IMR-90 (cell line): ENCODE measurements around the gene PTPN4. TPM values are rescaled to one million over a fixed set of nuclear protein-coding genes. Genes with fewer than 3 reads are reported as not detected.

ENCODE experiments used
- ATAC-seq: fragments of 200-7000 bp; cut with Tn5 transposase; 2 replicates; pipeline ENCODE4 v1.9.1; 2020; ENCODE audit warnings: low read depth, mild to moderate bottlenecking, moderate library complexity
- BruUV-seq: library from RNA; stranded (reverse); fragments of 400-500 nt; replicated peaks from 2 replicates; lab custom pipeline; 2021; lab: Mats Ljungman, UMichigan
- CTCF ChIA-PET: fragments of 300-600 bp; formaldehyde crosslinking; extraction: SDS; loops from one replicate; lab custom pipeline; 2021; ENCODE audit warnings: antibody characterized with exemption; lab: Yijun Ruan, JAX
- POLR2A ChIA-PET: fragments of 300-600 bp; sonication (Branson Sonifier 250); formaldehyde crosslinking; loops from one replicate; lab custom pipeline; 2022; ENCODE audit warnings: antibody characterized with exemption; ENCODE audit not compliant: unreplicated experiment; lab: Charles Lee
- DNase-seq: peaks from one replicate; pipeline ENCODE4 v3.0.0; 2013
- H2AFZ ChIP-seq: replicated peaks from 2 replicates; pipeline ENCODE3; 2013; ENCODE audit warnings: low read length, mild to moderate bottlenecking; ENCODE audit not compliant: poor library complexity
- H2AK5ac ChIP-seq: 2 replicates; pipeline ENCODE4 v1.6.1; 2013; ENCODE audit warnings: low read depth, low read length, inconsistent platforms
- H2AK9ac ChIP-seq: replicated peaks from 2 replicates; pipeline ENCODE3; 2013; ENCODE audit warnings: mild to moderate bottlenecking, low read depth, low read length, moderate library complexity; ENCODE audit not compliant: poor library complexity
- H2BK120ac ChIP-seq: 2 replicates; pipeline ENCODE4 v1.6.1; 2013; ENCODE audit warnings: low read depth, low read length, inconsistent platforms
- H2BK15ac ChIP-seq: 3 replicates; pipeline ENCODE4 v1.6.1; 2013; ENCODE audit warnings: low read depth, low read length, inconsistent platforms
- H2BK20ac ChIP-seq: 2 replicates; pipeline ENCODE4 v1.6.1; 2013; ENCODE audit warnings: low read depth, mild to moderate bottlenecking, inconsistent platforms, low read length, moderate library complexity
- H2BK5ac ChIP-seq: 2 replicates; pipeline ENCODE4 v1.6.1; 2013; ENCODE audit warnings: mild to moderate bottlenecking, low read depth, low read length, inconsistent platforms; ENCODE audit not compliant: poor library complexity, severe bottlenecking
- H3K14ac ChIP-seq: replicated peaks from 2 replicates; pipeline ENCODE4 v1.6.1; 2013; ENCODE audit warnings: low read depth, low read length, inconsistent platforms
- H3K18ac ChIP-seq: 2 replicates; pipeline ENCODE4 v1.6.1; 2013; ENCODE audit warnings: low read depth, low read length, control low read depth
- H3K23ac ChIP-seq: 2 replicates; pipeline ENCODE4 v1.6.1; 2013; ENCODE audit warnings: low read depth, low read length, inconsistent platforms
- H3K27ac ChIP-seq: 2 replicates; pipeline ENCODE4 v1.5.1; 2013; ENCODE audit warnings: mild to moderate bottlenecking, control low read depth, low read length; ENCODE audit not compliant: insufficient read depth
- H3K27me3 ChIP-seq: 2 replicates; pipeline ENCODE4 v1.6.1; 2013; ENCODE audit warnings: low read length; ENCODE audit not compliant: control insufficient read depth, insufficient read depth
- H3K36me3 ChIP-seq: 2 replicates; pipeline ENCODE4 v1.6.1; 2013; ENCODE audit warnings: low read length, mixed read lengths; ENCODE audit not compliant: control insufficient read depth, insufficient read depth
- H3K4ac ChIP-seq: 2 replicates; pipeline ENCODE4 v1.6.1; 2013; ENCODE audit warnings: low read depth, low read length, inconsistent platforms
- H3K4me1 ChIP-seq: 2 replicates; pipeline ENCODE4 v1.6.1; 2013; ENCODE audit warnings: low read length, mixed read lengths; ENCODE audit not compliant: control insufficient read depth, insufficient read depth
- H3K4me2 ChIP-seq: 2 replicates; pipeline ENCODE4 v1.6.1; 2013; ENCODE audit warnings: low read depth, mild to moderate bottlenecking, control low read depth, low read length, moderate library complexity
- H3K4me3 ChIP-seq: 2 replicates; pipeline ENCODE4 v1.5.1; 2013; ENCODE audit warnings: low read depth, mild to moderate bottlenecking, control low read depth, low read length, moderate library complexity; ENCODE audit not compliant: insufficient read depth
- H3K56ac ChIP-seq: 2 replicates; pipeline ENCODE4 v1.6.1; 2013; ENCODE audit warnings: low read length, inconsistent platforms; ENCODE audit not compliant: insufficient read depth; ENCODE audit errors: extremely low read depth
- H3K79me1 ChIP-seq, 2 experiments: 2 replicates each; pipeline ENCODE4 v1.6.1; 2013; ENCODE audit warnings: low read length in 2 of 2, inconsistent platforms in 1 of 2, low read depth in 1 of 2
- H3K9ac ChIP-seq: 2 replicates; pipeline ENCODE4 v1.6.1; 2013; ENCODE audit warnings: low read depth, low read length, control low read depth
- H3K9me1 ChIP-seq: 2 replicates; pipeline ENCODE4 v1.6.1; 2013; ENCODE audit warnings: low read length, inconsistent platforms; ENCODE audit not compliant: insufficient read depth
- H3K9me3 ChIP-seq: 2 replicates; pipeline ENCODE4 v1.6.1; 2013; ENCODE audit warnings: low read length; ENCODE audit not compliant: control insufficient read depth, insufficient read depth
- H4K20me1 ChIP-seq: 2 replicates; pipeline ENCODE4 v1.6.1; 2013; ENCODE audit warnings: low read length, inconsistent platforms; ENCODE audit not compliant: insufficient read depth
- H4K5ac ChIP-seq: 2 replicates; pipeline ENCODE4 v1.6.1; 2013; ENCODE audit warnings: mild to moderate bottlenecking, low read depth, low read length, control low read depth
- H4K8ac ChIP-seq, 2 experiments: 2 replicates each; pipeline ENCODE4 v1.6.1; 2013; ENCODE audit warnings: low read depth in 2 of 2, low read length in 2 of 2, control low read depth in 1 of 2, inconsistent platforms in 1 of 2
- H4K91ac ChIP-seq: 2 replicates; pipeline ENCODE4 v1.6.1; 2013; ENCODE audit warnings: low read depth, low read length, inconsistent platforms; ENCODE audit not compliant: insufficient read depth
- BHLHE40 ChIP-seq: fragments of 150-350 bp; IDR thresholded peaks from 2 replicates; pipeline ENCODE4 v1.6.1; 2016; ENCODE audit warnings: mild to moderate bottlenecking, low read depth, low read length
- CEBPB ChIP-seq: IDR thresholded peaks from 2 replicates; pipeline ENCODE4 v1.6.1; 2012; ENCODE audit warnings: low read depth, low read length, improper control_type of control experiment
- CHD1 ChIP-seq: IDR thresholded peaks from 2 replicates; pipeline ENCODE4 v1.6.1; 2012; ENCODE audit warnings: low read depth, low read length, improper control_type of control experiment
- CTCF ChIP-seq: conservative IDR thresholded peaks from 2 replicates; pipeline ENCODE4 v1.5.1; 2012; ENCODE audit warnings: mild to moderate bottlenecking, low read depth, low read length, improper control_type of control experiment
- ELK1 ChIP-seq: fragments of 150-350 bp; IDR thresholded peaks from 2 replicates; pipeline ENCODE4 v1.6.1; 2016; ENCODE audit warnings: low read depth, mild to moderate bottlenecking, low read length, moderate library complexity, borderline replicate concordance
- MAFK ChIP-seq: IDR thresholded peaks from 2 replicates; pipeline ENCODE4 v1.6.1; 2012; ENCODE audit warnings: low read depth, low read length, improper control_type of control experiment
- MAZ ChIP-seq: IDR thresholded peaks from 2 replicates; pipeline ENCODE4 v1.6.1; 2012; ENCODE audit warnings: low read depth, mild to moderate bottlenecking, low read length, improper control_type of control experiment, moderate library complexity, borderline replicate concordance
- MXI1 ChIP-seq: IDR thresholded peaks from 2 replicates; pipeline ENCODE4 v1.6.1; 2012; ENCODE audit warnings: low read depth, mild to moderate bottlenecking, low read length, moderate library complexity, borderline replicate concordance
- NFE2L2 ChIP-seq: fragments of 150-350 bp; IDR thresholded peaks from 2 replicates; pipeline ENCODE4 v1.6.1; 2016; ENCODE audit warnings: low read depth, mild to moderate bottlenecking, low read length
- POLR2A ChIP-seq: IDR thresholded peaks from 2 replicates; pipeline ENCODE4 v1.6.1; 2012; ENCODE audit warnings: mild to moderate bottlenecking, low read depth, low read length
- RAD21 ChIP-seq: IDR thresholded peaks from 2 replicates; pipeline ENCODE4 v1.6.1; 2012; ENCODE audit warnings: low read length, improper control_type of control experiment
- RCOR1 ChIP-seq: IDR thresholded peaks from 2 replicates; pipeline ENCODE4 v1.6.1; 2012; ENCODE audit warnings: mild to moderate bottlenecking, low read length, improper control_type of control experiment; ENCODE audit not compliant: insufficient replicate concordance
- RFX5 ChIP-seq: IDR thresholded peaks from 2 replicates; pipeline ENCODE4 v1.8.0; 2012; ENCODE audit warnings: low read depth, mild to moderate bottlenecking, low read length, moderate library complexity
- USF2 ChIP-seq: fragments of 150-350 bp; IDR thresholded peaks from 2 replicates; pipeline ENCODE4 v1.6.1; 2017; ENCODE audit warnings: mild to moderate bottlenecking, antibody characterized with exemption, low read length, low read depth
- dilution Hi-C: fragments of 300-500 bp; cut with HindIII; formaldehyde crosslinking; loops from one replicate; pipeline ENCODE4 v1.14.3; 2018; ENCODE audit warnings: low sequenced_read_pairs; ENCODE audit not compliant: unreplicated experiment
- in situ Hi-C: fragments of 300-500 bp; cut with MboI; formaldehyde crosslinking; loops from 3 replicates; pipeline ENCODE4 v1.14.3; 2019; ENCODE audit warnings: low sequenced_read_pairs, inconsistent platforms, mixed read lengths
- intact Hi-C: fragments of 100-400 bp; cut with micrococcal nuclease; formaldehyde crosslinking; loops from 2 replicates; pipeline ENCODE4 v1.10.0; 2022
- polyA plus RNA-seq, 3 experiments: library from polyadenylated mRNA; depleted of rRNA; stranded (reverse); fragments of >200 nt; gene quantifications; 2 replicates each; pipeline ENCODE4 v1.2.3, GENCODE V29; 2012; ENCODE audit warnings: low replicate concordance in 1 of 3
- total RNA-seq: library from RNA; depleted of rRNA; stranded (reverse); fragments of >200 nt; gene quantifications from 2 replicates; pipeline ENCODE4 v1.2.3, GENCODE V29; 2012

Gene PTPN4
- total and polyA plus RNA-seq, 2 of the 4 experiments (the other 2 are of a cell fraction) = 2.9 to 19.2 TPM

GRCh38 chr2:119728421-119728820, 31.3 kb upstream of the PTPN4 start:
- no peak overlapping the region for H2BK20ac ChIP-seq
- H3K4me3 ChIP-seq = no peak overlapping the region
- no peak overlapping the region for H4K8ac ChIP-seq
- no peak overlapping the region for H3K14ac ChIP-seq
- no peak overlapping the region for H4K91ac ChIP-seq
- no peak overlapping the region for H2AFZ ChIP-seq
- H3K36me3 ChIP-seq = no peaks in the 10 kb centered on the region
- no peaks in the 10 kb centered on the region for H3K79me1 ChIP-seq
- DNase-seq (no peak), ATAC-seq (no peak)
- no peak overlapping the region for H3K4me2 ChIP-seq
- no peaks in the 10 kb centered on the region for H3K9me3 ChIP-seq
- no peak overlapping the region for H2AK5ac ChIP-seq
- no peaks in the 10 kb centered on the region for H3K4me1 ChIP-seq
- H3K23ac ChIP-seq = no peak overlapping the region
- no peak overlapping the region for H4K5ac ChIP-seq
- H2BK15ac ChIP-seq = no peak overlapping the region
- no peak overlapping the region for H2BK120ac ChIP-seq
- H2BK5ac ChIP-seq = no peak overlapping the region
- H3K56ac ChIP-seq = no peak overlapping the region
- in situ Hi-C loops = loop anchor here (25.0 kb wide), 1 partner anchor 959 kb away; no protein-coding TSS in a partner anchor
- BruUV-seq = no TSS peak
- no peak overlapping the region for H3K18ac ChIP-seq
- POLR2A ChIA-PET = no interaction called here
- peaks cover 30% of the 10 kb centered on the region for H3K27me3 ChIP-seq
- dilution Hi-C loops = no loop called here
- intact Hi-C loops = no loop called here
- CTCF ChIA-PET = interaction anchor here (0.6 to 1.2 kb wide), 2 partner anchors 8 to 9 kb away, joined by 3 read pairs; no protein-coding TSS in a partner anchor
- no peaks in the 10 kb centered on the region for H3K9me1 ChIP-seq
- TF ChIP-seq CHD1 (no peak), MAZ (no peak), CEBPB (no peak), RCOR1 (no peak), CTCF (no peak), NFE2L2 (no peak), USF2 (no peak), BHLHE40 (no peak), MXI1 (no peak), ELK1 (no peak), MAFK (no peak), RFX5 (no peak), RAD21 (no peak), POLR2A (no peak)
- H4K20me1 ChIP-seq = no peaks in the 10 kb centered on the region
- no peak overlapping the region for H3K27ac ChIP-seq
- H2AK9ac ChIP-seq = no peak overlapping the region
- no peak overlapping the region for H3K4ac ChIP-seq
- no peak overlapping the region for H3K9ac ChIP-seq
